ENCODE measurements around the gene EME2. TPM values are rescaled to one million over a fixed set of nuclear protein-coding genes. Genes with fewer than 3 reads are reported as not detected.

The EME2 gene
- total and polyA plus RNA-seq, 2 experiments from 2014 or later, result 4.1 to 15.0 TPM

GRCh38 chr16:1757714-1758461, 14.7 kb upstream of the EME2 start:
- Histone ChIP-seq H2AFZ (no peak overlapping the region), H3K4me2 (no peak overlapping the region), H3K4me3 (no peak overlapping the region), H4K20me1 (replicated peaks; ENCODE audit: insufficient read depth) (no peaks in the 10 kb centered on the region), H3K27ac (ENCODE audit: low read depth) (no peak overlapping the region), H3K9me2 (ENCODE audit: insufficient read depth) (no peaks in the 10 kb centered on the region), H3F3A (replicated peaks; ENCODE audit: low read depth) (no peaks in the 10 kb centered on the region), H3K4me1 (ENCODE audit: insufficient read depth) (no peaks in the 10 kb centered on the region), H3K79me2 (replicated peaks; ENCODE audit: insufficient read depth) (no peaks in the 10 kb centered on the region), H3K36me3 (ENCODE audit: insufficient read depth) (no peaks in the 10 kb centered on the region), H3K27me3 (ENCODE audit: insufficient read depth) (no peaks in the 10 kb centered on the region)
- TF ChIP-seq EZH2phosphoT487 (IDR thresholded peaks at IDR 0.05; ENCODE audit: unreplicated experiment), result no peak
- TF ChIP-seq ZNF331 (CRISPR knock-in tag; IDR thresholded peaks at IDR 0.05; ENCODE audit: low read depth), result no peak
- no peak for TF ChIP-seq STAT1 (IDR thresholded peaks at IDR 0.05; ENCODE audit: unreplicated experiment)
- no peak for TF ChIP-seq ETS1 (IDR thresholded peaks at IDR 0.05)
- no peak for TF ChIP-seq ZNF114 (CRISPR knock-in tag; IDR thresholded peaks at IDR 0.05)
- TF ChIP-seq CREB1 (CRISPR knock-in tag; IDR thresholded peaks at IDR 0.05; ENCODE audit: low read depth), result no peak
- Mint-ChIP-seq H3K4me3 (no peak overlapping the region), H3K36me3 (ENCODE audit: low read depth) (peaks cover 7% of the 10 kb centered on the region), H3K27ac (no peak overlapping the region), H3K27me3 (ENCODE audit: insufficient read depth, low read depth, poor library complexity) (peaks cover 10% of the 10 kb centered on the region), H3K9me3 (no peaks in the 10 kb centered on the region; the same call in 2 of the 3 replicates), H3K4me1 (no peaks in the 10 kb centered on the region)
- no peak for DNase-seq (ENCODE audit: low spot score)
- no peak for ATAC-seq

GRCh38 chr16:1758923-1759322, 13.7 kb upstream of the EME2 start:
- Histone ChIP-seq H3K4me2 (no peak overlapping the region), H3K4me3 (no peak overlapping the region), H3K27ac (ENCODE audit: low read depth) (no peak overlapping the region), H2AFZ (no peak overlapping the region), H3K79me2 (replicated peaks; ENCODE audit: insufficient read depth) (no peaks in the 10 kb centered on the region), H3K36me3 (ENCODE audit: insufficient read depth) (no peaks in the 10 kb centered on the region), H3K27me3 (ENCODE audit: insufficient read depth) (no peaks in the 10 kb centered on the region), H3F3A (replicated peaks; ENCODE audit: low read depth) (0 out of 2 replicates have a peak, but pooled peaks cover 3% of the 10 kb centered on the region), H4K20me1 (replicated peaks; ENCODE audit: insufficient read depth) (no peaks in the 10 kb centered on the region), H3K4me1 (ENCODE audit: insufficient read depth) (no peaks in the 10 kb centered on the region), H3K9me2 (ENCODE audit: insufficient read depth) (no peaks in the 10 kb centered on the region)
- H3K36me3 Mint-ChIP-seq (ENCODE audit: low read depth), result peaks cover 6% of the 10 kb centered on the region
- H3K9me3 Mint-ChIP-seq, result no peaks in the 10 kb centered on the region; the same call in 2 of the 3 replicates
- no peak for TF ChIP-seq ZNF462 (CRISPR knock-in tag; IDR thresholded peaks at IDR 0.05)
- TF ChIP-seq NANOG (IDR thresholded peaks at IDR 0.05; ENCODE audit: borderline replicate concordance), result no peak
- no peak for TF ChIP-seq CTCF (conservative IDR thresholded peaks at IDR 0.05; ENCODE audit: low read depth in 2 of 2)
- TF ChIP-seq JUNB (IDR thresholded peaks at IDR 0.05; ENCODE audit: unreplicated experiment), result no peak
- no peak for TF ChIP-seq CREB1 (CRISPR knock-in tag; IDR thresholded peaks at IDR 0.05; ENCODE audit: low read depth)
- no peak for TF ChIP-seq ETS1 (IDR thresholded peaks at IDR 0.05)
- no peak for TF ChIP-seq ZNF331 (CRISPR knock-in tag; IDR thresholded peaks at IDR 0.05; ENCODE audit: low read depth)
- no peak overlapping the region for H3K4me3 Mint-ChIP-seq
- H3K27me3 Mint-ChIP-seq (ENCODE audit: insufficient read depth, low read depth, poor library complexity), result peaks cover 10% of the 10 kb centered on the region
- no peak for DNase-seq (ENCODE audit: low spot score)
- H3K4me1 Mint-ChIP-seq, result no peaks in the 10 kb centered on the region
- no peak overlapping the region for H3K27ac Mint-ChIP-seq
- ATAC-seq, result no peak

Data from GM23338 (cell line).